Measurements from ENCODE around the gene NOS1AP. TPM values are rescaled to one million over a fixed set of nuclear protein-coding genes. Genes with fewer than 3 reads are reported as not detected.
A peak's percentile ranks its signal among the peaks of the same experiment; 100 is the strongest.

NOS1AP gene
- total and polyA plus RNA-seq, 9 of the 15 experiments (the other 6 are each of a cell fraction or from before 2014, with no cell fraction given), result 0.07 to 1.5 (median 0.22) TPM

- Histone ChIP-seq H3K4me3 (no peak overlapping the region), H3K27me3 (ENCODE audit: control insufficient read depth in 2 of 2, insufficient read depth in 2 of 2, low read length in 2 of 2) (no peaks in the 10 kb centered on the region), H2AFZ (ENCODE audit: low read depth, low read length) (no peak overlapping the region), H3K9me3 (replicated peaks; ENCODE audit: control insufficient read depth, insufficient read depth, low read depth, low read length) (no peaks in the 10 kb centered on the region), H3K79me2 (ENCODE audit: control insufficient read depth, insufficient read depth, low read length) (no peaks in the 10 kb centered on the region), H3K4me1 (replicated peaks in 1 of 2; ENCODE audit: control insufficient read depth in 2 of 2, insufficient read depth in 2 of 2, low read length in 2 of 2) (no peaks in the 10 kb centered on the region; a peak in 1 of 5 replicates), H3K9me1 (ENCODE audit: control insufficient read depth, insufficient read depth, low read length) (no peaks in the 10 kb centered on the region), H3K4me2 (ENCODE audit: insufficient read depth, low read length) (no peak overlapping the region), H3K27ac (ENCODE audit: extremely low read depth, low read depth, low read length) (no peak overlapping the region), H4K20me1 (replicated peaks; ENCODE audit: control insufficient read depth, insufficient read depth, low read length) (no peaks in the 10 kb centered on the region), H3K36me3 (ENCODE audit: control insufficient read depth, insufficient read depth, low read length) (no peaks in the 10 kb centered on the region; the same call in 2 of the 3 replicates), H3K9ac (ENCODE audit: insufficient read depth in 1 of 2, low read depth in 2 of 2, low read length in 2 of 2) (no peak overlapping the region)
- ATAC-seq, result no peak
- FAIRE-seq, result no peak
- POLR2A ChIA-PET, result no interaction called here
- CTCF ChIA-PET (ENCODE audit: low intra/inter-chr PET ratio), result no interaction called here
- no peak for DNase-seq (ENCODE audit: extremely low read depth in 1 of 4, low spot score in 3 of 4)
- no peak for TF ChIP-seq RB1 (IDR thresholded peaks at IDR 0.05; ENCODE audit: low read depth)
- no peak for TF ChIP-seq CREM (IDR thresholded peaks at IDR 0.05; ENCODE audit: low read depth)
- peak; percentile 51; the same call in 1 of the 2 replicates for TF ChIP-seq ZNF12 (CRISPR knock-in tag; IDR thresholded peaks at IDR 0.05)
- TF ChIP-seq DDX20 (tag; IDR thresholded peaks at IDR 0.05; ENCODE audit: low read depth), result no peak
- TF ChIP-seq KLF13 (tag; IDR thresholded peaks at IDR 0.05; ENCODE audit: borderline replicate concordance, low read depth), result no peak
- no peak for TF ChIP-seq MCM5 (IDR thresholded peaks at IDR 0.05; ENCODE audit: low read depth)
- no TSS peak for BruUV-seq (replicated peaks)
- in situ Hi-C loops (cut with MboI) (no loop called here), intact Hi-C loops (cut with micrococcal nuclease) (no loop called here)
- 4% methylated on average over 2 of the region's 2 CpGs for WGBS (ENCODE audit: insufficient coverage, low coverage, missing lambda C conversion rate)
Observed at GRCh38 chr1:162089748-162090147, 20.3 kb downstream of the NOS1AP start.

GRCh38 chr1:162090378-162090777 is 20.9 kb downstream of the NOS1AP start:
- no peaks in the 10 kb centered on the region for H3K9me3 ChIP-seq (replicated peaks; ENCODE audit: control insufficient read depth, insufficient read depth, low read depth, low read length)
- no peaks in the 10 kb centered on the region for H3K79me2 ChIP-seq (ENCODE audit: control insufficient read depth, insufficient read depth, low read length)
- no peaks in the 10 kb centered on the region for H3K9me1 ChIP-seq (ENCODE audit: control insufficient read depth, insufficient read depth, low read length)
- no TSS peak for BruUV-seq (replicated peaks)
- H3K36me3 ChIP-seq (ENCODE audit: control insufficient read depth, insufficient read depth, low read length), result no peaks in the 10 kb centered on the region; the same call in 2 of the 3 replicates
- no peak overlapping the region for H2AFZ ChIP-seq (ENCODE audit: low read depth, low read length)
- CTCF ChIA-PET (ENCODE audit: low intra/inter-chr PET ratio), result no interaction called here
- ATAC-seq (no peak), FAIRE-seq (peak; percentile 56), DNase-seq (ENCODE audit: extremely low read depth in 1 of 4, low spot score in 3 of 4) (no peak)
- POLR2A ChIA-PET, result interaction anchor here (1.1 kb wide), 1 partner anchor 21 kb away, joined by 3 read pairs; the partner anchor contains the start of gene NOS1AP
- no peaks in the 10 kb centered on the region for H3K27me3 ChIP-seq (ENCODE audit: control insufficient read depth in 2 of 2, insufficient read depth in 2 of 2, low read length in 2 of 2)
- no peaks in the 10 kb centered on the region for H4K20me1 ChIP-seq (replicated peaks; ENCODE audit: control insufficient read depth, insufficient read depth, low read length)
- H3K27ac ChIP-seq (ENCODE audit: extremely low read depth, low read depth, low read length), result no peak overlapping the region
- no peak overlapping the region for H3K4me2 ChIP-seq (ENCODE audit: insufficient read depth, low read length)
- in situ Hi-C loops (cut with MboI) (no loop called here), intact Hi-C loops (cut with micrococcal nuclease) (no loop called here)
- no peak overlapping the region for H3K4me3 ChIP-seq
- WGBS (ENCODE audit: insufficient coverage, low coverage, missing lambda C conversion rate), result 26% methylated on average over 2 of the region's 2 CpGs
- H3K4me1 ChIP-seq (replicated peaks in 1 of 2; ENCODE audit: control insufficient read depth in 2 of 2, insufficient read depth in 2 of 2, low read length in 2 of 2), result no peaks in the 10 kb centered on the region; a peak in 1 of 5 replicates
- H3K9ac ChIP-seq (ENCODE audit: insufficient read depth in 1 of 2, low read depth in 2 of 2, low read length in 2 of 2), result no peak overlapping the region
- TF ChIP-seq HEY1 (CRISPR knock-in tag; IDR thresholded peaks at IDR 0.05; ENCODE audit: borderline replicate concordance) (no peak), THRA (IDR thresholded peaks at IDR 0.05) (no peak), ILK (tag; IDR thresholded peaks at IDR 0.05; ENCODE audit: borderline replicate concordance, low read depth) (no peak), TEAD4 (IDR thresholded peaks at IDR 0.05; ENCODE audit: low read length) (no peak), TEAD4 (CRISPR knock-in tag; IDR thresholded peaks at IDR 0.05; ENCODE audit: borderline replicate concordance) (no peak), ETV5 (CRISPR knock-in tag; IDR thresholded peaks at IDR 0.05; ENCODE audit: low read depth) (no peak), KDM2B (CRISPR knock-in tag; IDR thresholded peaks at IDR 0.05) (no peak), SFPQ (IDR thresholded peaks at IDR 0.05; ENCODE audit: low read depth, low read length) (no peak), HNRNPL (IDR thresholded peaks at IDR 0.05; ENCODE audit: low read depth, low read length) (no peak)
